ENCODE data around the gene MDP1. TPM values are rescaled to one million over a fixed set of nuclear protein-coding genes. Genes with fewer than 3 reads are reported as not detected.
A peak's percentile ranks its signal among the peaks of the same experiment; 100 is the strongest.
"Not testable (repeated sequence)": the region's sequence is repeated elsewhere in the genome, so short reads cannot be mapped to it uniquely, and the experiment has no call there.

MDP1 gene
- total RNA-seq, 3 donors from 2014 or later (not counting 1 experiment from before 2014, with no cell fraction given), result 4.0 to 6.1 (median 5.5) TPM

- no peak overlapping the region for H3K4me3 Mint-ChIP-seq
- intact Hi-C loops (cut with micrococcal nuclease), result loop anchor here (5.0 kb wide), 1 partner anchor 93 kb away; the partner anchor contains the start of genes LTB4R and LTB4R2
Measured at GRCh38 chr14:24219080-24219479, 3.2 kb upstream of the MDP1 start.

GRCh38 chr14:24216876-24217275 lies 1.0 kb upstream of the MDP1 start:
- H3K4me1 Mint-ChIP-seq, result peaks cover 39 to 44% of the 10 kb centered on the region in 2 donors
- not testable (repeated sequence) for ATAC-seq; H3K36me3 ChIP-seq (ENCODE audit: control insufficient read depth, insufficient read depth, low read length); H3K27me3 Mint-ChIP-seq (ENCODE audit: low read depth in 2 of 2); DNase-seq; H3K36me3 Mint-ChIP-seq; H3K4me3 ChIP-seq (ENCODE audit: low read length); H3K27me3 ChIP-seq (ENCODE audit: control insufficient read depth, insufficient read depth, low read length); H3K9me3 Mint-ChIP-seq; H3K4me3 Mint-ChIP-seq; H3K27ac ChIP-seq (ENCODE audit: low read length); H3K9me3 ChIP-seq (ENCODE audit: control insufficient read depth, insufficient read depth, low read length)
- H3K4me1 ChIP-seq (ENCODE audit: control insufficient read depth, insufficient read depth, low read length), result peaks cover 30% of the 10 kb centered on the region
- intact Hi-C loops (cut with micrococcal nuclease), result loop anchor here (1.0 to 5.0 kb wide), 6 partner anchors 15 to 214 kb away; partner anchors contain the start of genes GMPR2, LTB4R, LTB4R2 and NEDD8
- WGBS (ENCODE audit: insufficient coverage), result no CpG with 5 or more reads among the region's 1 CpG
- peak overlapping the region; percentile 98 to 99 for H3K27ac Mint-ChIP-seq

More at GRCh38 chr14:24219080-24219479, 3.2 kb upstream of the MDP1 start:
- no peaks in the 10 kb centered on the region for H3K27me3 ChIP-seq (ENCODE audit: control insufficient read depth, insufficient read depth, low read length)
- no peak overlapping the region for H3K27ac Mint-ChIP-seq
- peaks cover 4% of the 10 kb centered on the region for H3K36me3 ChIP-seq (ENCODE audit: control insufficient read depth, insufficient read depth, low read length)
- H3K27ac ChIP-seq (ENCODE audit: low read length), result no peak overlapping the region
- H3K9me3 ChIP-seq (ENCODE audit: control insufficient read depth, insufficient read depth, low read length), result no peaks in the 10 kb centered on the region
- 100% methylated on average over 1 of the region's 4 CpGs for WGBS (ENCODE audit: insufficient coverage)
- no peak overlapping the region for H3K4me3 ChIP-seq (ENCODE audit: low read length)
- no peak for ATAC-seq
- no peak for DNase-seq
- TF ChIP-seq CTCF (IDR thresholded peaks at IDR 0.05), result no peak
- H3K36me3 Mint-ChIP-seq, result no peaks in the 10 kb centered on the region
- peaks cover 24 to 25% of the 10 kb centered on the region in 2 donors for H3K4me1 Mint-ChIP-seq
- no peaks in the 10 kb centered on the region for H3K27me3 Mint-ChIP-seq (ENCODE audit: low read depth in 2 of 2)
- peaks cover 17% of the 10 kb centered on the region for H3K4me1 ChIP-seq (ENCODE audit: control insufficient read depth, insufficient read depth, low read length)
- no peaks in the 10 kb centered on the region for H3K9me3 Mint-ChIP-seq

GRCh38 chr14:24216345-24216699 lies 456 bp upstream of the MDP1 start:
- no peaks in the 10 kb centered on the region for H3K9me3 Mint-ChIP-seq
- Histone ChIP-seq H3K27ac (ENCODE audit: low read length) (peak overlapping the region; percentile 19), H3K4me1 (ENCODE audit: control insufficient read depth, insufficient read depth, low read length) (peaks cover 30% of the 10 kb centered on the region), H3K27me3 (ENCODE audit: control insufficient read depth, insufficient read depth, low read length) (no peaks in the 10 kb centered on the region), H3K9me3 (ENCODE audit: control insufficient read depth, insufficient read depth, low read length) (no peaks in the 10 kb centered on the region), H3K4me3 (ENCODE audit: low read length) (no peak overlapping the region), H3K36me3 (ENCODE audit: control insufficient read depth, insufficient read depth, low read length) (peaks cover 5% of the 10 kb centered on the region)
- H3K4me3 Mint-ChIP-seq, result peak overlapping the region; percentile 90
- H3K27ac Mint-ChIP-seq, result peak overlapping the region; percentile 98 to 99
- no peak for TF ChIP-seq CTCF (IDR thresholded peaks at IDR 0.05)
- H3K4me1 Mint-ChIP-seq, result peaks cover 45 to 49% of the 10 kb centered on the region in 2 donors
- H3K27me3 Mint-ChIP-seq (ENCODE audit: low read depth in 2 of 2), result no peaks in the 10 kb centered on the region
- intact Hi-C loops (cut with micrococcal nuclease), result loop anchor here (1.0 to 5.0 kb wide), 6 partner anchors 16 to 214 kb away; partner anchors contain the start of genes GMPR2, LTB4R, LTB4R2 and NEDD8
- DNase-seq, result no peak
- no peak for ATAC-seq
- peaks cover 6% of the 10 kb centered on the region for H3K36me3 Mint-ChIP-seq
- 88% methylated on average over 2 of the region's 2 CpGs for WGBS (ENCODE audit: insufficient coverage)

- Mint-ChIP-seq H3K4me1 (peaks cover 50 to 53% of the 10 kb centered on the region in 2 donors), H3K4me3 (peak overlapping the region; percentile 99), H3K27ac (peak overlapping the region; percentile 98 to 99), H3K36me3 (peaks cover 15% of the 10 kb centered on the region), H3K27me3 (ENCODE audit: low read depth in 2 of 2) (no peaks in the 10 kb centered on the region), H3K9me3 (no peaks in the 10 kb centered on the region)
- DNase-seq, result peak in 1 of 2 donors; percentile 7
- Histone ChIP-seq H3K9me3 (ENCODE audit: control insufficient read depth, insufficient read depth, low read length) (no peaks in the 10 kb centered on the region), H3K27ac (ENCODE audit: low read length) (peak overlapping the region; percentile 93), H3K4me3 (ENCODE audit: low read length) (no peak overlapping the region), H3K36me3 (ENCODE audit: control insufficient read depth, insufficient read depth, low read length) (peaks cover 24% of the 10 kb centered on the region), H3K4me1 (ENCODE audit: control insufficient read depth, insufficient read depth, low read length) (peaks cover 30% of the 10 kb centered on the region), H3K27me3 (ENCODE audit: control insufficient read depth, insufficient read depth, low read length) (no peaks in the 10 kb centered on the region)
- WGBS (ENCODE audit: insufficient coverage), result 96% methylated on average over 7 of the region's 7 CpGs
- TF ChIP-seq CTCF (IDR thresholded peaks at IDR 0.05), result no peak
- intact Hi-C loops (cut with micrococcal nuclease), result loop anchor here (1.0 to 2.0 kb wide), 4 partner anchors 19 to 100 kb away; partner anchors contain the start of genes DCAF11, IPO4, NRL and PSME2
- ATAC-seq, result no peak
Measured at GRCh38 chr14:24213866-24214662, 1.8 kb downstream of the MDP1 start.

Data from natural killer cell (primary cell).